ENCODE measurements around the gene SIRT2.

The SIRT2 gene

GRCh38 chr19:38929929-38930775 lies 30.7 kb upstream of the SIRT2 start, which contains the start of gene SARS2:
Gene SARS2, minus strand, starts transcription at chr19:38930763. Its CDS starts 27 bp downstream, at chr19:38930736.
- DNase-seq (ENCODE audit: low spot score) = peak; percentile 98
- in situ Hi-C loops (cut with MboI; ENCODE audit: low sequenced_read_pairs, unreplicated experiment) = no loop called here
- TF ChIP-seq, protein P1, sequence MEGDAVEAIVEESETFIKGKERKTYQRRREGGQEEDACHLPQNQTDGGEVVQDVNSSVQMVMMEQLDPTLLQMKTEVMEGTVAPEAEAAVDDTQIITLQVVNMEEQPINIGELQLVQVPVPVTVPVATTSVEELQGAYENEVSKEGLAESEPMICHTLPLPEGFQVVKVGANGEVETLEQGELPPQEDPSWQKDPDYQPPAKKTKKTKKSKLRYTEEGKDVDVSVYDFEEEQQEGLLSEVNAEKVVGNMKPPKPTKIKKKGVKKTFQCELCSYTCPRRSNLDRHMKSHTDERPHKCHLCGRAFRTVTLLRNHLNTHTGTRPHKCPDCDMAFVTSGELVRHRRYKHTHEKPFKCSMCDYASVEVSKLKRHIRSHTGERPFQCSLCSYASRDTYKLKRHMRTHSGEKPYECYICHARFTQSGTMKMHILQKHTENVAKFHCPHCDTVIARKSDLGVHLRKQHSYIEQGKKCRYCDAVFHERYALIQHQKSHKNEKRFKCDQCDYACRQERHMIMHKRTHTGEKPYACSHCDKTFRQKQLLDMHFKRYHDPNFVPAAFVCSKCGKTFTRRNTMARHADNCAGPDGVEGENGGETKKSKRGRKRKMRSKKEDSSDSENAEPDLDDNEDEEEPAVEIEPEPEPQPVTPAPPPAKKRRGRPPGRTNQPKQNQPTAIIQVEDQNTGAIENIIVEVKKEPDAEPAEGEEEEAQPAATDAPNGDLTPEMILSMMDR (IDR thresholded peaks at IDR 0.05; ENCODE audit: borderline replicate concordance, control extremely low read depth, extremely low read depth, insufficient read depth, missing control alignments) = peak; percentile 99

DNA sequence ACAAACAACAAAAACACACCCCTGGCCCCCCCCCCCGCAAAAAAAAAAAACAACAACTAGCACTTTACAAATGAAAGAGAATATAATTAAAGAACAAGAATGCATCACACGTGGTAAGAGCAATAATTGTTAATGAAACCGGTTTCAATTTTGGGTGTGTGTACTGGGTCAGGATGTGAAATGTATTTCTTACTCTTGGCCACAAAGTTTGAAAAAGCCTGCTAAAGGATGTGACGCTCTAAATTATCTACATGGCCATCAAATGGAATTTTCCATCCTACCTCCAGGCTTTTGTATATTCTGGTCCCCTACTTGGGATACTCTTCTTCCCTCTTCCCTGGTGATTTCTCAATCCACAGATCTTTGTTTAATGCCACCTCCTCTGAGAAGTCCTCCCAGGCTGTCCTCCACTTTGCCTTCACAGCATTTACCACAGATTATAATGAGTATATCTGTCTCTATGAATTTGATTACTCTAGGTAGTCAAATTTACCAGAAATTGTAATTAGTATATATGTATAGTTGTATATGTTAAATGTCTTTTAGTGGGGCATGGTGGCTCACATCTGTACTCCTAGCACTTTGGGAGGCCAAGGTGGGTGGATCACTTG lies 29.1 kb upstream of the SIRT2 start:
- TF ChIP-seq, protein P1 (IDR thresholded peaks at IDR 0.05; ENCODE audit: borderline replicate concordance, control extremely low read depth, extremely low read depth, insufficient read depth, missing control alignments) = no peak
- no peak for DNase-seq (ENCODE audit: low spot score)
- in situ Hi-C loops (cut with MboI; ENCODE audit: low sequenced_read_pairs, unreplicated experiment) = no loop called here

GRCh38 chr19:38924388-38924787 lies 25.0 kb upstream of the SIRT2 start:
- DNase-seq (ENCODE audit: low spot score) = no peak
- TF ChIP-seq, protein P1 (IDR thresholded peaks at IDR 0.05; ENCODE audit: borderline replicate concordance, control extremely low read depth, extremely low read depth, insufficient read depth, missing control alignments) = no peak
- in situ Hi-C loops (cut with MboI; ENCODE audit: low sequenced_read_pairs, unreplicated experiment) = no loop called here

- TF ChIP-seq, protein P1 (IDR thresholded peaks at IDR 0.05; ENCODE audit: borderline replicate concordance, control extremely low read depth, extremely low read depth, insufficient read depth, missing control alignments) = no peak
- in situ Hi-C loops (cut with MboI; ENCODE audit: low sequenced_read_pairs, unreplicated experiment) = no loop called here
- no peak for DNase-seq (ENCODE audit: low spot score)
Measured at GRCh38 chr19:38922482-38922881, 23.1 kb upstream of the SIRT2 start.

DNA sequence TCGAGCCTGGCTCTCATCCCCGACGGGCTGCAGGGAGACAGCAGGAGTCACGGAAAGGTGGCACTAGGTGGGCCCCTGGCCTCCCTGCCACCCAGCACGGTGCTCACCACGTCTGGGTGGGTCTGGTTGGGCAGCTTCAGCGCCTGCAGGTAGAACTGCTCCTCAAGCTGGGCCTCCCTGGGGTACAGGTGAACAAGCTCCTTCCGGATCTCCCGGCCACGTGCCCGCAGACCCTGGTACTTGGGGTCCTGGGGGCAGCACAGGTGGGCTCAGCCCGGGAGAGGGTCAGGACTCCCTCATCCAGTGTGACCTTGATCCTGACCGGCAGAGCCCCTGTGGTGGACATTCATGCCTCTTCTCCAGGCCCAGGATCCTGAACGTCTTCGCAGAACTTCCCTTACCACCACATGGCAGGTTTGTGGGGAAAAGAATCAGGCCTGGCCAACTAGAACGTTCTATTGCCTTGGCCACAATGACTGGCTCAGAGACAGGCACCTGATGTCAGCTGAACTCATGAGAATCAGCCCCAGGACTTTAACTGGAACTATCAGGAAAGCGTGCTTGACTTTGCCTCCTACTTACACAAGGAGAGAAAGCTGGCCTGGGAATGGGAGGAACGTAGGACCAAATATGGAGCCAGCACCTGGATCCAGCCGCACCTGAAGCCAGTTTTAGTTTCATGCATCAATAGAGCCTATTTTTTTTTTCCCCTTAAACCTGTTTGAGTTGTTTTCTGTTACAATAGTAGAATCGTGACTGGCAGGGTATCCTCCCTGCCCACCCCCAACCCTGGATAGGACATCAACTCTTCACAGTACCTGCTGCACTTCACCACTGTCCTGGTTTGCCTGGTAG lies 22.2 kb upstream of the SIRT2 start:
- TF ChIP-seq, protein P1 (IDR thresholded peaks at IDR 0.05; ENCODE audit: borderline replicate concordance, control extremely low read depth, extremely low read depth, insufficient read depth, missing control alignments) = no peak
- no peak for DNase-seq (ENCODE audit: low spot score)
- in situ Hi-C loops (cut with MboI; ENCODE audit: low sequenced_read_pairs, unreplicated experiment) = no loop called here

All from GM13976 (cell line).